ENCODE data around the gene GRIK3.

GRIK3 gene

DNA sequence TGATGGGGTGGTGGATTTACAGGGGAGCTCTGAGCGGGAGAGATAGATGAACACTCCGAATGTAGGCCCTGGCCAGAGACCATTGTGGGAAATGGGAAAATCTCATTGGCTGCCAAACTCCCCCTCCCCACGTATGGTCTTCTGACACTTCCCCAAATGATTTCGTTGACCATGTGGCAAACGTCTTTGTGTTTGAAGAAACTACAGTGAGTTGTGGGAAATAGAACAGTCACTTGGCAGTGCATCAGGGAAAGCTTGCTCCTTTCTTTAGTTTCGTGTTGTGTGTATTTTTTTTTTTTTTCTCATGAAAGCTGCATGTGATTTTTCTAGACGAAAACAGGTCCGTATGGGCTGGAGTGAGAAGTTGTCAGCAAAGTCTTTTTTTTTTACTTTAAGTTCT is 25.0 kb upstream of the GRIK3 start:
- H3K27me3 Mint-ChIP-seq: peaks cover 5% of the 10 kb centered on the region
- H3K27ac Mint-ChIP-seq: no peak overlapping the region
- H3K4me3 Mint-ChIP-seq: no peak overlapping the region
- no peaks in the 10 kb centered on the region for H3K4me1 Mint-ChIP-seq (ENCODE audit: low read depth)
- H3K36me3 Mint-ChIP-seq (ENCODE audit: low read depth): no peaks in the 10 kb centered on the region
- intact Hi-C loops (cut with micrococcal nuclease): no loop called here
- H3K9me3 Mint-ChIP-seq: no peaks in the 10 kb centered on the region

- no peak overlapping the region for H3K27ac Mint-ChIP-seq
- no peak overlapping the region for H3K4me3 Mint-ChIP-seq
- intact Hi-C loops (cut with micrococcal nuclease): no loop called here
- H3K36me3 Mint-ChIP-seq (ENCODE audit: low read depth): no peaks in the 10 kb centered on the region
- H3K9me3 Mint-ChIP-seq: no peaks in the 10 kb centered on the region
- H3K27me3 Mint-ChIP-seq: peaks cover 5% of the 10 kb centered on the region
- no peaks in the 10 kb centered on the region for H3K4me1 Mint-ChIP-seq (ENCODE audit: low read depth)
These were observed 24.2 kb upstream of the GRIK3 start for GRCh38 chr1:37058424-37058988.

DNA sequence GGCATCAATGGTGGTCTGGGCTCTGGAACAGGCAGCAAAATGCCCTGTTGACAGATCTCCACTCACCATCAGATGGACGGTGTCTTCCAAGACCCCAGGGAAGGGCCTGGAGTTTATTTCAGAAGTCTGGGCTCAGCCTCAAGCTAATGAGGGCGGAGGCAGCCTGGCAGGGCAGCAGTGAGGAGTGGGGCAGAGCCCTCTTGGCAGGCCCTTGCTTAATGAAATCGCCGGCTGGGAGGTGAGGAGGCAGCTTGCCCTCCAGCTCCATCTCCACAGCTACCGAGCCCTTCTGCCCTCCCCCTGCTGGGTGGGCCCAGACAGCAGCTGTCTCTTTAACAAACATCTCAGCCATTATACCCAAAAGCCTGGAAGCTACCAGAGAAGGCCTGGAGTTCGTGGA is 22.0 kb upstream of the GRIK3 start:
- peaks cover 7% of the 10 kb centered on the region for H3K27me3 Mint-ChIP-seq
- intact Hi-C loops (cut with micrococcal nuclease): no loop called here
- H3K36me3 Mint-ChIP-seq (ENCODE audit: low read depth): no peaks in the 10 kb centered on the region
- H3K27ac Mint-ChIP-seq: no peak overlapping the region
- no peaks in the 10 kb centered on the region for H3K4me1 Mint-ChIP-seq (ENCODE audit: low read depth)
- no peaks in the 10 kb centered on the region for H3K9me3 Mint-ChIP-seq
- no peak overlapping the region for H3K4me3 Mint-ChIP-seq

DNA sequence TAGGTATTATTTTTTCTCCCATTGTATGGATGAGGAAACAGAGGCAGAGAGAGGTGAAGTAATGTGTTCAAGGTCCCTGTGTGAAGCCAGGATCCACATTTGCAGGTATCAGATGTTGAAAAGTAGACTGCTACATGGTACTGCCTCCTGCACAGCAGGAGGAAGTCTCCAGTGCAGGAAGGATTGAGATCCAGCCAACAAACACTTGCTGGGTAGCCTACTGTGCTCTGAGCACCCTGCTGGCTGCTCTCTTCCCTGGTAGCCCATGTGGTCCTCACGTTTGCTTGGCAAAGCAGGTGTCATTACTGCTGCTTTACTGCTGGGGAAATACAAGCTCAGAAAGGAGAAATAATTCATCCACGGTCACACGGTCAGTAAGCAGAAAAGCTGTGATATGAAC is 21.3 kb upstream of the GRIK3 start:
- Mint-ChIP-seq H3K4me3 (no peak overlapping the region), H3K4me1 (ENCODE audit: low read depth) (no peaks in the 10 kb centered on the region), H3K36me3 (ENCODE audit: low read depth) (no peaks in the 10 kb centered on the region), H3K9me3 (no peaks in the 10 kb centered on the region), H3K27me3 (peaks cover 7% of the 10 kb centered on the region), H3K27ac (no peak overlapping the region)
- intact Hi-C loops (cut with micrococcal nuclease): no loop called here

DNA sequence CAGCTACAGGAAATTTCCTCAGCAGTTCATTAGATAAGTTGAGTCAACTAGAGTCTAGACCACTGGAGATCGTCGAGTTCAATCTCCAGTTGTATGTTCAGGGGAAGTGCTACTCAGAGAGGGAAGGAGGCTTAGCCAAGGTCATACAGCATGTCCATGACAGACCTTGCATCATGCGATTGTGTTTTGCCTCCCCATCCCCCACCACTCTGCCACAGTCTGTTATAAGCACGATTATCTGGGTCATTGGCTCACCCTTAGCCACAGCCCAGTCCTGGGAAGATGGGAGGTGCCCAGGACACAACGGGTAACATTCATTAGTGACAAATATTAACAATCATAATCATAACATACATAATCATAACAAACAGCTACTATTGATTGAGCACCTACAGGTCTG is 18.9 kb upstream of the GRIK3 start:
- H3K27me3 Mint-ChIP-seq: peaks cover 8% of the 10 kb centered on the region
- intact Hi-C loops (cut with micrococcal nuclease): no loop called here
- no peak overlapping the region for H3K27ac Mint-ChIP-seq

DNA sequence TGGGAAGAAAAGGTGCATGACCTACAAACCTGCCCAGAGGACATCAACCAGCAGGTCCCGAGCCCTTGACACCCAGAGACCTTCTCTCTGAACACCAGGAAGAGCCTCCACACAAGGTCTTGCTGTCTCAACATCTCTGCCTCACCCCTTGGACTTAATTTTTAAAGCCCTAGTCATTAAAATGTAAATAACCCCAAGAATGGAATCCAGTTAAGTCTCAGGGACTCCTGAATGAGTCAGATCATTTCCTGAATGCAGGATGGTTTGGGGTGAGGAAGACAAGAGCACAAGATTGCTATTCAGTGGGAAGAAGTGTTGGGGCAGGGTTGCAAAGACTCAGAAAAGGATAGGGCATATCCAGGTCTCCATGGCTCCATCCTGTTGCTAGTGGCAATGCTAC is 17.8 kb upstream of the GRIK3 start:
- Mint-ChIP-seq H3K27me3 (peaks cover 8% of the 10 kb centered on the region), H3K4me3 (no peak overlapping the region), H3K36me3 (ENCODE audit: low read depth) (no peaks in the 10 kb centered on the region), H3K27ac (no peak overlapping the region), H3K9me3 (no peaks in the 10 kb centered on the region), H3K4me1 (ENCODE audit: low read depth) (no peaks in the 10 kb centered on the region)
- intact Hi-C loops (cut with micrococcal nuclease): no loop called here

More for the DNA sequence above, 18.9 kb upstream of the GRIK3 start:
- H3K4me3 Mint-ChIP-seq: no peak overlapping the region
- no peaks in the 10 kb centered on the region for H3K36me3 Mint-ChIP-seq (ENCODE audit: low read depth)
- H3K4me1 Mint-ChIP-seq (ENCODE audit: low read depth): no peaks in the 10 kb centered on the region
- no peaks in the 10 kb centered on the region for H3K9me3 Mint-ChIP-seq

- Mint-ChIP-seq H3K36me3 (ENCODE audit: low read depth) (no peaks in the 10 kb centered on the region), H3K27me3 (peaks cover 8% of the 10 kb centered on the region), H3K4me3 (no peak overlapping the region), H3K27ac (no peak overlapping the region), H3K4me1 (ENCODE audit: low read depth) (no peaks in the 10 kb centered on the region), H3K9me3 (no peaks in the 10 kb centered on the region)
- intact Hi-C loops (cut with micrococcal nuclease): no loop called here
These were observed 17.0 kb upstream of the GRIK3 start for GRCh38 chr1:37051346-37051745.

DNA sequence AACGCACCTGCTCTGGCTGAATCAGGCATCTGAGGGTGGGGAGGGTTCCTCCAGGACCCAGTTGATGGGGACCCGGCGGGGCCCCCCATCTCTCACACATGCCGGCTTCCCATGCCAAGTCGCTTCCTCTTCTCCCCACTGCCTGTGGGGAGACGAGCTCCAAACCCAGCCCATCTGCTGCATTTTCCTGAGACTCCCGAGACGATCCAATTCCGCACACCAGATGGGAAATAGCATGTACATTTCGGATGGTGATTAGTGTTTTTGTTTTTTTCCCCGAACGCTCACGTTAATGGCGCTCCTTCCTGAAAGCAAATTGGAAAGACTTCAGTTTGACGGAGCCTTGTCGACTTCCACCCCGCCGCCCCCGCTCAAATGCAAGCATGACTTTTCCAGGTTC is 13.2 kb upstream of the GRIK3 start:
- Mint-ChIP-seq H3K36me3 (ENCODE audit: low read depth) (no peaks in the 10 kb centered on the region), H3K27ac (no peak overlapping the region), H3K9me3 (no peaks in the 10 kb centered on the region), H3K4me1 (ENCODE audit: low read depth) (no peaks in the 10 kb centered on the region), H3K27me3 (peaks cover 13% of the 10 kb centered on the region), H3K4me3 (no peak overlapping the region)
- intact Hi-C loops (cut with micrococcal nuclease): no loop called here

- H3K4me3 Mint-ChIP-seq: no peak overlapping the region
These were observed 8.8 kb upstream of the GRIK3 start for GRCh38 chr1:37043101-37043500.

DNA sequence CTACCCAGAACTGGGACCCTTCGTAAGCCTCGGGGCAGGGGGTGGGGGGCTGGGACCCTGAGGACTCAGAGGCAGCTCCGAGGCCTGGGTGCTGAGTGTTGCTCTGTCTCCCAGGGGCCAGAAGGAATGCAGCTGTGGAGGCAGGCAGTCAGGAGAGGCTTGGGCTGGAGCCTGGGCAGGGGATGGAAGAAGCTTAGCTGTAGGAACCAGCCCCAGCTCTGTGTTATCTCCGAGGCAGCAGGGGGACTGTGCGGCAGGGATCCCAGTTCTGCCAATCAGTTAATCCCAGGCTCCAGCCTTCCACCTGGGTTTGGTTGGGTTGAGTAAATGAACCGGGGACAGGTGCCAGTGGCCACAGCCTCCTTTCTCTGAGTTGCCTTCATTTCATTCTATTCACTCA is 8.2 kb upstream of the GRIK3 start:
- Mint-ChIP-seq H3K36me3 (ENCODE audit: low read depth) (no peaks in the 10 kb centered on the region), H3K4me1 (ENCODE audit: low read depth) (no peaks in the 10 kb centered on the region), H3K27ac (no peak overlapping the region), H3K27me3 (peaks cover 45% of the 10 kb centered on the region), H3K4me3 (no peak overlapping the region), H3K9me3 (no peaks in the 10 kb centered on the region)
- intact Hi-C loops (cut with micrococcal nuclease): no loop called here

More at GRCh38 chr1:37043101-37043500, 8.8 kb upstream of the GRIK3 start:
- no peaks in the 10 kb centered on the region for H3K36me3 Mint-ChIP-seq (ENCODE audit: low read depth)
- H3K27me3 Mint-ChIP-seq: peaks cover 39% of the 10 kb centered on the region
- no peaks in the 10 kb centered on the region for H3K4me1 Mint-ChIP-seq (ENCODE audit: low read depth)
- H3K9me3 Mint-ChIP-seq: no peaks in the 10 kb centered on the region
- intact Hi-C loops (cut with micrococcal nuclease): no loop called here
- H3K27ac Mint-ChIP-seq: no peak overlapping the region

- no peaks in the 10 kb centered on the region for H3K36me3 Mint-ChIP-seq (ENCODE audit: low read depth)
- no peak overlapping the region for H3K27ac Mint-ChIP-seq
- peaks cover 55% of the 10 kb centered on the region for H3K27me3 Mint-ChIP-seq
- no peaks in the 10 kb centered on the region for H3K9me3 Mint-ChIP-seq
- no peak overlapping the region for H3K4me3 Mint-ChIP-seq
- intact Hi-C loops (cut with micrococcal nuclease): no loop called here
- no peaks in the 10 kb centered on the region for H3K4me1 Mint-ChIP-seq (ENCODE audit: low read depth)
These were observed 7.2 kb upstream of the GRIK3 start for GRCh38 chr1:37041483-37041882.

GRCh38 chr1:37040773-37041172 is 6.5 kb upstream of the GRIK3 start:
- Mint-ChIP-seq H3K27me3 (peaks cover 62% of the 10 kb centered on the region), H3K36me3 (ENCODE audit: low read depth) (no peaks in the 10 kb centered on the region)

DNA sequence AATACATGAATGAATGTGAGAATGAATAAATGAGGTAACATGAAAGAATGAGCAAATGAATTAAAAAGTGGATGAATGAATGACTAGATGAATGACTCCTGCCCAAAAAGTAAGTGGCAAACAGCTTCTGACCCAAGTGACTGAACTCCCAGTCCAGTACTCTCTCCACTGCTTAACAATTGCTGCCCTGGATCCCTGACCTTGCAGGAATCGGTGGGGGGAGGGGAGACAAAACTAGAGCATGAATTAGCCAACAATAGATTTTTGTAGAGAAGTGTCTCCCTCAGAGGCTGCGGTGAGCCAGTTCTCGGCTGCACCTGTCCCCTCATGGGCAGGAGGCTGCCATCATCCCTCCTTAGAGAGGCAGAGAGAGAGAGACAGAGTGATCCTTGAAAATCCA is 5.9 kb upstream of the GRIK3 start:
- Mint-ChIP-seq H3K27me3 (peaks cover 67% of the 10 kb centered on the region), H3K4me3 (no peak overlapping the region), H3K9me3 (no peaks in the 10 kb centered on the region), H3K4me1 (ENCODE audit: low read depth) (peaks cover 9% of the 10 kb centered on the region), H3K27ac (no peak overlapping the region), H3K36me3 (ENCODE audit: low read depth) (no peaks in the 10 kb centered on the region)
- intact Hi-C loops (cut with micrococcal nuclease): no loop called here

More at GRCh38 chr1:37040773-37041172, 6.5 kb upstream of the GRIK3 start:
- peaks cover 6% of the 10 kb centered on the region for H3K4me1 Mint-ChIP-seq (ENCODE audit: low read depth)
- no peak overlapping the region for H3K4me3 Mint-ChIP-seq
- H3K27ac Mint-ChIP-seq: no peak overlapping the region
- intact Hi-C loops (cut with micrococcal nuclease): no loop called here
- no peaks in the 10 kb centered on the region for H3K9me3 Mint-ChIP-seq

DNA sequence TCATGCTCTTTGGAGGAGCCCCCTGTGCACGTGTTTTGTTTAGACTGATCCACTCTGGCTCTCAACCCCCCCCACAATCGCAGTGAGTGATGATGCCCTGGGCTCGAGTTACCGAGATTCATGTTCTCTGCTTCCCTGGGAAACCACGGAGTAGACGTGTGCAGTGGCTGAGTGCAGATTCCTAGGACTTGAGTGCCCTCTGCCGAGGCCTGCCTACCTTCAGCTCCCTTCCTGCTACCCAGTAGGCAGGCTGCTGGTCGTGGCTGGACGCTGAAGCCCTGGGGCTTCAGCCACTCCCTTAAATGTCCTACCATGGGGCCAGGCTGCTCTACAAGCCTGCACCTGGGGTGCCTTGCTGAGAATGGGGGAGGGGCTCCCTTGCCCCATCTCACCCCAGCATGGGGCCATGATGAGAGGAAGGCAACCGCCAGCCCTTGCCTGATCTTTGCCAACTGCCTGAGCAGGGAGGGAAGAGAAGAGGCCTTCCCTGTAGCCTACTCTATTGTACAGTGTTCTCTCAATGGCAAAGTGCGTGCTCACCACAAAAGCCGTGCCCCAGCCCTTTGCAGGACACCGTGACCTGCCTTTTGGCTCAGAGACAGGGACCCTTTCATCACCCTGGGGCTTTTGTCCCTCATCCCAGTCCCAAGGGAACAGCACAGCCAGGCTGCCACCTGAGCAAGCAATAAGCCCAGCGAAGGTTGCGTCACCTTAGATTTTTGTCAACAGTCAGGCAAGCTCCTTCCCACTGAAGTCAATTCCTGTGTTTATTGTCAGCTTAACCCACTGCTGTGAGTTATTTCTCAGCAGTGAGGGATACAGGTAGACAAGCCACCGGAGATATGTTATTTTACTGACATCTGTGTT is 4.1 kb upstream of the GRIK3 start:
- no peak overlapping the region for H3K4me3 Mint-ChIP-seq
- intact Hi-C loops (cut with micrococcal nuclease): no loop called here
- no peaks in the 10 kb centered on the region for H3K9me3 Mint-ChIP-seq
- no peaks in the 10 kb centered on the region for H3K36me3 Mint-ChIP-seq (ENCODE audit: low read depth)
- H3K27ac Mint-ChIP-seq: no peak overlapping the region
- peaks cover 9% of the 10 kb centered on the region for H3K4me1 Mint-ChIP-seq (ENCODE audit: low read depth)
- peaks cover 75% of the 10 kb centered on the region for H3K27me3 Mint-ChIP-seq

- intact Hi-C loops (cut with micrococcal nuclease): no loop called here
- Mint-ChIP-seq H3K9me3 (no peaks in the 10 kb centered on the region), H3K4me3 (no peak overlapping the region), H3K4me1 (ENCODE audit: low read depth) (peaks cover 9% of the 10 kb centered on the region), H3K27ac (no peak overlapping the region), H3K36me3 (ENCODE audit: low read depth) (no peaks in the 10 kb centered on the region), H3K27me3 (peaks cover 79% of the 10 kb centered on the region)
These were observed 3.4 kb upstream of the GRIK3 start for GRCh38 chr1:37037690-37038089.
